Mesenchymal stem cell (in vitro differentiated cells and primary cell): ENCODE measurements around the gene DGCR6L.
A peak's percentile ranks its signal among the peaks of the same experiment; 100 is the strongest.
"Not testable (repeated sequence)": the region's sequence is repeated elsewhere in the genome, so short reads cannot be mapped to it uniquely, and the experiment has no call there.

Experiments
- DNase-seq: peaks from one replicate; pipeline ENCODE4 v3.0.0-alpha.2; 2013
- H2AFZ ChIP-seq: one replicate; pipeline ENCODE4 v1.6.1; 2013; ENCODE audit warnings: low read depth, mild to moderate bottlenecking, control low read depth, inconsistent platforms, low read length, moderate library complexity
- H2AK5ac ChIP-seq: 2 replicates; pipeline ENCODE4 v1.6.1; 2013; ENCODE audit warnings: low read length, moderate library complexity, mild to moderate bottlenecking, inconsistent platforms; ENCODE audit not compliant: severe bottlenecking
- H2BK120ac ChIP-seq: one replicate; pipeline ENCODE4 v1.6.1; 2013; ENCODE audit warnings: low read depth, mild to moderate bottlenecking, inconsistent platforms, low read length, moderate library complexity
- H2BK12ac ChIP-seq, 2 experiments: one replicate each; pipeline ENCODE4 v1.6.1; 2013; ENCODE audit warnings: inconsistent platforms in 2 of 2, low read length in 2 of 2, mild to moderate bottlenecking in 2 of 2, moderate library complexity in 2 of 2, control low read depth in 1 of 2
- H2BK15ac ChIP-seq: one replicate; pipeline ENCODE4 v1.6.1; 2013; ENCODE audit warnings: mild to moderate bottlenecking, low read depth, inconsistent platforms; ENCODE audit not compliant: poor library complexity, severe bottlenecking
- H2BK5ac ChIP-seq: 2 replicates; pipeline ENCODE4 v1.6.1; 2013; ENCODE audit warnings: low read depth, mild to moderate bottlenecking, low read length, control low read depth, inconsistent platforms; ENCODE audit not compliant: poor library complexity, severe bottlenecking
- H3K14ac ChIP-seq, 2 experiments: one replicate each; pipeline ENCODE4 v1.6.1; 2013; ENCODE audit warnings: inconsistent platforms in 2 of 2, low read length in 2 of 2, control low read depth in 1 of 2, mild to moderate bottlenecking in 1 of 2, moderate library complexity in 1 of 2
- H3K18ac ChIP-seq, 2 experiments: one replicate each; pipeline ENCODE4 v1.6.1; 2013; ENCODE audit warnings: inconsistent platforms in 2 of 2, low read length in 2 of 2, control low read depth in 1 of 2, low read depth in 1 of 2, mild to moderate bottlenecking in 1 of 2
- H3K23ac ChIP-seq, 2 experiments: one replicate each; pipeline ENCODE4 v1.6.1; 2013; ENCODE audit warnings: inconsistent platforms in 2 of 2, low read length in 2 of 2, mild to moderate bottlenecking in 2 of 2, moderate library complexity in 2 of 2, control low read depth in 1 of 2
- H3K27ac ChIP-seq: 2 replicates; pipeline ENCODE4 v1.5.1; 2013; ENCODE audit warnings: mild to moderate bottlenecking, moderate library complexity, low read length, control low read depth, inconsistent platforms; ENCODE audit not compliant: poor library complexity, severe bottlenecking
- H3K27me3 ChIP-seq, 2 experiments: 2 replicates each; pipeline versions ENCODE4 v1.6.1 to v1.7.0; 2013; ENCODE audit warnings: low read length in 2 of 2, mild to moderate bottlenecking in 2 of 2, moderate library complexity in 2 of 2, control low read depth in 1 of 2, inconsistent platforms in 1 of 2; ENCODE audit not compliant: control insufficient read depth in 1 of 2, insufficient read depth in 1 of 2
- H3K36me3 ChIP-seq, 2 experiments: 2 replicates each; pipeline versions ENCODE4 v1.6.1 to v1.7.0; 2013; ENCODE audit warnings: low read length in 2 of 2, control low read depth in 1 of 2, inconsistent platforms in 1 of 2, low read depth in 1 of 2, mild to moderate bottlenecking in 1 of 2; ENCODE audit not compliant: insufficient read depth in 2 of 2, control insufficient read depth in 1 of 2
- H3K4ac ChIP-seq, 2 experiments: one replicate each; pipeline ENCODE4 v1.6.1; 2013; ENCODE audit warnings: inconsistent platforms in 2 of 2, low read length in 2 of 2, mild to moderate bottlenecking in 2 of 2, moderate library complexity in 2 of 2, control low read depth in 1 of 2, low read depth in 1 of 2
- H3K4me1 ChIP-seq: 2 replicates; pipeline ENCODE4 v1.6.1; 2013; ENCODE audit warnings: low read depth, low read length, control low read depth; ENCODE audit not compliant: control insufficient read depth, insufficient read depth
- H3K4me2 ChIP-seq: 2 replicates; pipeline ENCODE4 v1.6.1; 2013; ENCODE audit warnings: low read length, mild to moderate bottlenecking, inconsistent platforms; ENCODE audit not compliant: poor library complexity, severe bottlenecking
- H3K4me3 ChIP-seq, 2 experiments: 2 replicates each; pipeline versions ENCODE4 v1.5.1 to v1.7.0; 2013; ENCODE audit warnings: low read length in 2 of 2, mild to moderate bottlenecking in 2 of 2, control low read depth in 1 of 2, low read depth in 1 of 2; ENCODE audit not compliant: insufficient read depth in 1 of 2
- H3K79me1 ChIP-seq: replicated peaks from 2 replicates; pipeline ENCODE4 v1.6.1; 2013; ENCODE audit warnings: mild to moderate bottlenecking, control low read depth, low read length, inconsistent platforms; ENCODE audit not compliant: poor library complexity, severe bottlenecking
- H3K9ac ChIP-seq: 2 replicates; pipeline ENCODE4 v1.7.0; 2013; ENCODE audit warnings: mild to moderate bottlenecking, low read length, moderate library complexity
- H3K9me3 ChIP-seq: 2 replicates; pipeline ENCODE4 v1.7.0; 2013; ENCODE audit warnings: mild to moderate bottlenecking, low read length; ENCODE audit not compliant: control insufficient read depth
- H4K8ac ChIP-seq: one replicate; pipeline ENCODE4 v1.6.1; 2013; ENCODE audit warnings: inconsistent platforms, mild to moderate bottlenecking, low read length, moderate library complexity
- H4K91ac ChIP-seq: one replicate; pipeline ENCODE4 v1.6.1; 2013; ENCODE audit warnings: mild to moderate bottlenecking, low read length, inconsistent platforms
- WGBS: methylation state at CpG from one replicate; pipeline ENCODE4 v1.1.7; 2013; ENCODE audit warnings: mixed read lengths; 5-methylcytosine and 5-hydroxymethylcytosine counted together

The DGCR6L gene

DNA sequence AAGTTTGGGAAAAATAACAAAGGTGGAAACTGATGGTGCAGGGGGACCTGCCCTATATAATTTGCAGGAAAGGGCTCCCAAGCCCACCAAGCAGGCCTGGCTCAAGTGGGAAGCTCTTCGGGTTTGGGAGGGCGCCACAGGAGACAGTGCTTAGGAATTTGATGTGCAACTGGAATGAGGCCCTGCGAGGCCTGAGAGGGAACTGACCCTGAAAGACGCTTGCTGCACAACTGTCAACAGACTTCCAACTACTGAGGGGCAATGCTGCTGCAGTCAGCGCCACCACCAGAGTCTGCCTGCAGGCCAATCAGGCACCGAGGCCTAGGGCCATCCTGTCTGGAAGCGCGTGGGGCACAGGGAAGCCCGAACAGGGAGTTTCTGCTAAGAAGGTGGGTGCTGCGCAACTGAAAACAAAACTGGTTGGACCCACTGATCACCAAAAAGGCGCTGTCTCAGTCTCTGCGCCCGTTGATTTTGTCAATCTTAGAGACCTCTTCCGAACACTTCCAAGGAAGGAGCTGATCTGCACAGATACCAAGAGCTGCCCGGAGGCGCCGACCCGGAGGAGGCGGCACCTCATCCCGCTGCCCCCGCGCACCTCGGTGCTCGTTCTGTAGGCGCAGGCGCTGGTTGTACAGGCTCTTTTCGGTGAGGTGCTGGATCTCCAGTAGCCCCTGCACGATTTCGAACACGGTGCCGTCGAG lies 667 bp downstream of the DGCR6L start:
- no peak overlapping the region for H2AK5ac ChIP-seq
- H2AFZ ChIP-seq = peak overlapping the region; percentile 95
- H4K8ac ChIP-seq = peak overlapping the region; percentile 1
- H2BK120ac ChIP-seq = no peak overlapping the region
- no peak overlapping the region for H2BK5ac ChIP-seq
- peak; percentile 54 for DNase-seq
- H3K4me3 ChIP-seq = peak overlapping the region; percentile 90 to 97
- peak overlapping the region; percentile 40 to 69 for H3K18ac ChIP-seq
- no peak overlapping the region for H4K91ac ChIP-seq
- H3K27me3 ChIP-seq = no peaks in the 10 kb centered on the region
- peaks cover 40% of the 10 kb centered on the region for H3K4me1 ChIP-seq
- peak overlapping the region; percentile 2 to 86 for H3K4ac ChIP-seq
- H3K36me3 ChIP-seq = peaks cover 0 to 12% of the 10 kb centered on the region in 2 experiments
- 8% methylated on average over 29 of the region's 32 CpGs for WGBS
- peaks cover 44% of the 10 kb centered on the region for H3K79me1 ChIP-seq
- H3K14ac ChIP-seq = peak overlapping the region in 1 of 2 experiments; percentile 98
- no peak overlapping the region for H3K27ac ChIP-seq
- H3K9me3 ChIP-seq = no peaks in the 10 kb centered on the region
- peak overlapping the region in 1 of 2 experiments; percentile 56 for H3K23ac ChIP-seq
- H3K9ac ChIP-seq = peak overlapping the region; percentile 94
- H3K4me2 ChIP-seq = peak overlapping the region; percentile 92
- H2BK15ac ChIP-seq = no peak overlapping the region
- H2BK12ac ChIP-seq = no peak overlapping the region

DNA sequence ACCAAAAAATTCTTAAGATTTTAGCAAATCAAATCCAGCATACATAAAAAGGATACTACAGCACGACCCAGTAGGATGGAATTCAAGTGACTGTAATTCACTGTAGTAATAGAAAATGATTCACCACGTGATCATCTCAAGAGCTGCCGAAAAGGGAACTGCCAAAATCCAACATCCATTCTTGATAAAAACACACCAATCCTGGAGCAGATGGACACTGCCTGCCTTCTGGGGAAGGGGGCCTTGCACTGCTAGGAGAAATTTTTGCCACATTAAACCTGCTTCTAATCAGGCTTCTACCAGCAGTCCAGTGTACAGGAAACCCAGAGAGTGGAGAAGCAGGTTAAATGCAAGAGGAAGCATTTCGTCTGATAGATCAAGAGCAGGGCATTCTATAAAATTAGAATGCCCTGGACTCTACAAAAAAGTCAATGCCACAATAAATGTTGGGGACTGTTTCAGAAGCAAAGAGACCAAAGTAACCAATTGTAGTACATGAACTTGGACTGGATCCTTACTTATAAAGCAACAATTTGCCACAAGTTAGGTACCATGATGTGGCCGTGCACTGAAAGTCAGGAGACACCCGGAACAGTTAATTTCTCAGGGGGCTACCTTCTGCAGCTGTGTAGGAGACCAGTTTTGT lies 1.7 kb downstream of the DGCR6L start:
- not testable (repeated sequence) for H4K91ac ChIP-seq, H3K27ac ChIP-seq, H2BK12ac ChIP-seq, H2BK15ac ChIP-seq, H3K4ac ChIP-seq, H3K4me3 ChIP-seq, H3K9me3 ChIP-seq, H4K8ac ChIP-seq, H2AK5ac ChIP-seq, H3K23ac ChIP-seq, H2BK5ac ChIP-seq, DNase-seq, H3K27me3 ChIP-seq, H2BK120ac ChIP-seq, H3K4me2 ChIP-seq, H3K18ac ChIP-seq, H3K14ac ChIP-seq, H2AFZ ChIP-seq
- Histone ChIP-seq H3K4me1 (peaks cover 36% of the 10 kb centered on the region), H3K79me1 (peaks cover 42% of the 10 kb centered on the region), H3K9ac (peak overlapping the region; percentile 57), H3K36me3 (peaks cover 0 to 12% of the 10 kb centered on the region in 2 experiments)
- WGBS = 93% methylated on average over 2 of the region's 6 CpGs

DNA sequence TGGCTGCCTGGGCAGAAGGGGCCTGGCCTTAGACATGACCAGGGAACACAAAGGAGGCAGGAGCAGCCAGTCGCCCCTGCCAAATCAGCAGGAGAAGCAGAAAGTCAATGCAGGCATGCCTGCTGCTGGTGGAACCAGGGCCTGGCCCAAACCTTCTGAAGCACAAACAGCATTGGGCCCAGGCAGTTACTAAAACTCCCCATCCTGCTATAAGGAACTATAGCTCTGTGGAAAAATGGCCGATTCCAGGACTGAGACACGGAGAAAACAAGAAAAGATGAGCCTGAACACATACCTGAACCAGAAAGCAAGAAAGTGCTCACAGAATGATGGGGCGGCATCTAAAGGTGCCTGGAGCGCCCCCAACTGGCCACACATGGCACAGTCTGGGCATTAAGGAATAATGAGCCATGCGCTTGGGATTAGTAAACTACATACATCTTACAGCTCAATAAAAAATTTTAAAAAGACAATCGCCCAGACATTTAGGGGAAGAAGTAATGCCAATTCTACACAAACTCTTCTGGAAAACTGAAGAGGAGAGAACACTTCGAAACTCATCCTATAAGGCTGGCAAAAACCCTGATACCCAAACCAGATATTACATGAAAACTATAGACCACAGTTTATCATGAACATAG lies 2.3 kb downstream of the DGCR6L start:
- H2BK12ac ChIP-seq, H2BK5ac ChIP-seq, H2BK15ac ChIP-seq, H3K4ac ChIP-seq, H3K27ac ChIP-seq, H2AK5ac ChIP-seq, DNase-seq, H3K27me3 ChIP-seq, H2AFZ ChIP-seq, H4K8ac ChIP-seq, H2BK120ac ChIP-seq, H3K14ac ChIP-seq, H3K4me2 ChIP-seq, H3K9me3 ChIP-seq, H3K4me3 ChIP-seq, H4K91ac ChIP-seq: not testable (repeated sequence)
- peaks cover 3 to 17% of the 10 kb centered on the region in 2 experiments for H3K36me3 ChIP-seq
- peak overlapping the region in 1 of 2 experiments; percentile 17 for H3K23ac ChIP-seq
- WGBS = 69% methylated on average over 5 of the region's 8 CpGs
- H3K18ac ChIP-seq = peak overlapping the region in 1 of 2 experiments; percentile 54
- H3K79me1 ChIP-seq = peaks cover 38% of the 10 kb centered on the region
- H3K9ac ChIP-seq = peak overlapping the region; percentile 57
- peaks cover 31% of the 10 kb centered on the region for H3K4me1 ChIP-seq

DNA sequence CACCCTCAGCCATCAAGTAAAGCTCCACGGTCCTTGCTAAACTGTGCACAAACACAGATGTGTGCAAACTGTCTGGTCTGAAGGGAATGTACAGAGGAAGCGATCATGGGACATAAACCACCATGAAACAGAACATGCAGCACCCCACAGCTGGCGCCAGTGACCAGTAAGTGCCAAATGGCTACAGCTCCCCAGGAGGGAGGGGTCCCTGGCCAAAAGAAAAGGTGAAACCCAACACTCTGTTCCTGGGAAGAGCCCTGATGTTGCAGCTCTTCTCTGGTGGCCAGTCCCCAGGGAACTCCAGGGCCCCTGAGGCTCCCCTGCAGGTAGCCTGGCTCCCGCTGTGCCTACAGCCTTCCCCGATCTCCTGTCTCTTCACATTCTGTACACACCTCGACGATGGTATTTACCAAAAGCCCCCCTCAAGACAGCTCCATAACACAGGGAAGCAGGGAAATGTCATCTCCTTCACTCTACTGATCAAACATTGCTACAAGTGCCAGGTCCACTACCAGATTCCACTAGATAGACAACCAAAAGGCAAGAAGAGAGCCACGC lies 2.9 kb downstream of the DGCR6L start:
- Histone ChIP-seq H4K91ac (no peak overlapping the region), H4K8ac (no peak overlapping the region), H3K4me3 (no peak overlapping the region), H3K79me1 (peaks cover 35% of the 10 kb centered on the region), H3K14ac (no peak overlapping the region), H3K27ac (no peak overlapping the region), H3K4me1 (peaks cover 28% of the 10 kb centered on the region), H3K23ac (no peak overlapping the region), H3K36me3 (peaks cover 3 to 19% of the 10 kb centered on the region in 2 experiments), H2BK5ac (no peak overlapping the region), H3K4ac (no peak overlapping the region), H3K9ac (no peak overlapping the region), H2AFZ (no peak overlapping the region), H2BK15ac (no peak overlapping the region), H3K4me2 (no peak overlapping the region), H2BK120ac (no peak overlapping the region), H2AK5ac (no peak overlapping the region), H3K18ac (no peak overlapping the region), H3K9me3 (no peaks in the 10 kb centered on the region), H3K27me3 (no peaks in the 10 kb centered on the region), H2BK12ac (no peak overlapping the region)
- DNase-seq = no peak
- 95% methylated on average over 8 of the region's 8 CpGs for WGBS
